Measurements from ENCODE around the gene USP53. TPM values are rescaled to one million over a fixed set of nuclear protein-coding genes. Genes with fewer than 3 reads are reported as not detected.

USP53 gene
- total and polyA plus RNA-seq, 3 donors from 2014 or later = 13.1 to 48.1 (median 46.9) TPM

DNA sequence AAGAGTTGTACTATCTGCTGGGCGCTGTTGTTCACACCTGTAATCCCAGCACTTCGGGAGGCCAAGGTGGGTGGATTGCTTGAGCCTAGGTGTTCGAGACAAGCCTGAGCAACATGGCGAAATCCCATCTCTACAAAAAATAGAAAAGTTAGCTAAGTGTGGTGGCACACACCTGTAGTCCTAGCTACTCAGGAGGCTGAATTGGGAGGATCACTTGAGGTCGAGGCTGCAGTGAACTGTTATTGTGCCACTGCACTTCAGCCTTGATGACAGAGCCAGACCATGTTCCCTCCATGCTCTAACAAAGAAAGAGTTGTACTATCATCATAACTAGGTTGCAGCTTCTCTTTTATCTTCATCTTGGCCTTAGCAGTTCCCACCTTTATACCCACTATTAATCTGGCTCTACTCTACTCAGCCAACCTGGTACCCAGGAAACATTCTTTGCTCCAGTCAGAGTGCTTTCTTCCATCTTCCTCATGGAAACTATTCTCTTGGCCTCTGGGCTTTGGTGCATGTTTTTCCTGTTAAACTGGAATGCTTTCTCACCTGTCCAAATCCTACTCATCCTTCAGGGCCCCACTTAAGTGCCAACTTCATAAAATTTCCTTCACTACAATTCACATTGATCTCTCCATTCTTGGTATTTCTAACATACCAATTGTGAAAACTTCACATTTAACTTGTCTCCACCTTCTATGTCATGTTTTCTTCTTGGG is 91.2 kb downstream of the USP53 start:
- no peak for TF ChIP-seq POLR2A (IDR thresholded peaks at IDR 0.05)
- TF ChIP-seq, protein P1, sequence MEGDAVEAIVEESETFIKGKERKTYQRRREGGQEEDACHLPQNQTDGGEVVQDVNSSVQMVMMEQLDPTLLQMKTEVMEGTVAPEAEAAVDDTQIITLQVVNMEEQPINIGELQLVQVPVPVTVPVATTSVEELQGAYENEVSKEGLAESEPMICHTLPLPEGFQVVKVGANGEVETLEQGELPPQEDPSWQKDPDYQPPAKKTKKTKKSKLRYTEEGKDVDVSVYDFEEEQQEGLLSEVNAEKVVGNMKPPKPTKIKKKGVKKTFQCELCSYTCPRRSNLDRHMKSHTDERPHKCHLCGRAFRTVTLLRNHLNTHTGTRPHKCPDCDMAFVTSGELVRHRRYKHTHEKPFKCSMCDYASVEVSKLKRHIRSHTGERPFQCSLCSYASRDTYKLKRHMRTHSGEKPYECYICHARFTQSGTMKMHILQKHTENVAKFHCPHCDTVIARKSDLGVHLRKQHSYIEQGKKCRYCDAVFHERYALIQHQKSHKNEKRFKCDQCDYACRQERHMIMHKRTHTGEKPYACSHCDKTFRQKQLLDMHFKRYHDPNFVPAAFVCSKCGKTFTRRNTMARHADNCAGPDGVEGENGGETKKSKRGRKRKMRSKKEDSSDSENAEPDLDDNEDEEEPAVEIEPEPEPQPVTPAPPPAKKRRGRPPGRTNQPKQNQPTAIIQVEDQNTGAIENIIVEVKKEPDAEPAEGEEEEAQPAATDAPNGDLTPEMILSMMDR (IDR thresholded peaks at IDR 0.05) = no peak

GRCh38 chr4:119304431-119304830 is 91.9 kb downstream of the USP53 start:
- Histone ChIP-seq H3K27me3 (no peaks in the 10 kb centered on the region), H3K9me3 (no peaks in the 10 kb centered on the region), H3K4me1 (no peaks in the 10 kb centered on the region), H3K27ac (no peak overlapping the region), H3K4me3 (no peak overlapping the region), H3K36me3 (ENCODE audit: low read depth, missing control alignments) (no peaks in the 10 kb centered on the region)
- TF ChIP-seq, protein P1 (IDR thresholded peaks at IDR 0.05) = no peak
- TF ChIP-seq POLR2A (IDR thresholded peaks at IDR 0.05) = no peak
- DNase-seq = no peak
- intact Hi-C loops (cut with DNase I; ENCODE audit: low total_unique reads) = no loop called here

More for the DNA sequence above, 91.2 kb downstream of the USP53 start:
- Histone ChIP-seq H3K4me3 (no peak overlapping the region), H3K4me1 (peaks cover 4% of the 10 kb centered on the region), H3K27ac (no peak overlapping the region), H3K9me3 (no peaks in the 10 kb centered on the region), H3K27me3 (no peaks in the 10 kb centered on the region), H3K36me3 (ENCODE audit: low read depth, missing control alignments) (no peaks in the 10 kb centered on the region)
- WGBS, 2 donors = 87 to 94% methylated on average over 5 of the region's 5 CpGs
- no peak for DNase-seq
- intact Hi-C loops (cut with DNase I; ENCODE audit: low total_unique reads) = no loop called here

GRCh38 chr4:119307606-119308005 is 95.1 kb downstream of the USP53 start:
- intact Hi-C loops (cut with DNase I; ENCODE audit: low total_unique reads) = no loop called here
- Histone ChIP-seq H3K9me3 (no peaks in the 10 kb centered on the region), H3K4me3 (no peak overlapping the region), H3K36me3 (ENCODE audit: low read depth, missing control alignments) (no peaks in the 10 kb centered on the region), H3K4me1 (no peaks in the 10 kb centered on the region), H3K27ac (no peak overlapping the region), H3K27me3 (no peaks in the 10 kb centered on the region)
- DNase-seq = no peak
- TF ChIP-seq, protein P1 (IDR thresholded peaks at IDR 0.05) = no peak
- TF ChIP-seq POLR2A (IDR thresholded peaks at IDR 0.05) = no peak

GRCh38 chr4:119310826-119311225 is 98.3 kb downstream of the USP53 start:
- Histone ChIP-seq H3K27me3 (no peaks in the 10 kb centered on the region), H3K27ac (no peak overlapping the region), H3K4me1 (no peaks in the 10 kb centered on the region), H3K4me3 (no peak overlapping the region), H3K9me3 (no peaks in the 10 kb centered on the region), H3K36me3 (ENCODE audit: low read depth, missing control alignments) (no peaks in the 10 kb centered on the region)
- 70 to 74% methylated on average over 1 of the region's 1 CpG for WGBS, 2 donors
- intact Hi-C loops (cut with DNase I; ENCODE audit: low total_unique reads) = no loop called here
- TF ChIP-seq, protein P1 (IDR thresholded peaks at IDR 0.05) = no peak
- no peak for TF ChIP-seq POLR2A (IDR thresholded peaks at IDR 0.05)
- no peak for DNase-seq

GRCh38 chr4:119313237-119313636 is 100.7 kb downstream of the USP53 start:
- no peaks in the 10 kb centered on the region for H3K36me3 ChIP-seq (ENCODE audit: low read depth, missing control alignments)
- H3K9me3 ChIP-seq = no peaks in the 10 kb centered on the region
- no peak for DNase-seq
- intact Hi-C loops (cut with DNase I; ENCODE audit: low total_unique reads) = no loop called here
- H3K4me1 ChIP-seq = no peaks in the 10 kb centered on the region
- no peak overlapping the region for H3K27ac ChIP-seq
- no peaks in the 10 kb centered on the region for H3K27me3 ChIP-seq
- no peak overlapping the region for H3K4me3 ChIP-seq
- TF ChIP-seq, protein P1 (IDR thresholded peaks at IDR 0.05) = no peak
- TF ChIP-seq POLR2A (IDR thresholded peaks at IDR 0.05) = no peak

Measured in testis (tissue), 3 donors.